Activated naive CD8-positive, alpha-beta T cell treated with anti-CD3 and anti-CD28 coated beads, Interleukin-2, amount 10 ng/mL, durations not matched to agents 7 days and 5 days (primary cell): ENCODE data around the gene MRPS21. TPM values are rescaled to one million over a fixed set of nuclear protein-coding genes. Genes with fewer than 3 reads are reported as not detected.
"Not testable (repeated sequence)": the region's sequence is repeated elsewhere in the genome, so short reads cannot be mapped to it uniquely, and the experiment has no call there.

Experiments used
- ATAC-seq: fragments of 150-1000 bp; cut with Tn5 transposase; one replicate; pipeline ENCODE4 v1.10.0; 2021; ENCODE audit warnings: low read depth, moderate library complexity
- POLR2A ChIA-PET: fragments of 350-600 bp; sonication (Branson Sonifier 250); formaldehyde crosslinking; loops from one replicate; lab custom pipeline; 2021; ENCODE audit warnings: antibody characterized with exemption; lab: Charles Lee
- DNase-seq: peaks from one replicate; pipeline ENCODE4 v3.0.0; 2021
- H3K27ac Mint-ChIP-seq: one replicate; pipeline ENCODE4 v1.8.0; 2022; ENCODE audit warnings: mild to moderate bottlenecking, mixed read lengths
- H3K27me3 Mint-ChIP-seq: one replicate; pipeline ENCODE4 v1.8.0; 2022; ENCODE audit warnings: mild to moderate bottlenecking, moderate library complexity, mixed read lengths
- H3K36me3 Mint-ChIP-seq: one replicate; pipeline ENCODE4 v1.8.0; 2021; ENCODE audit warnings: mild to moderate bottlenecking, mixed read lengths
- H3K4me1 Mint-ChIP-seq: one replicate; pipeline ENCODE4 v1.8.0; 2021; ENCODE audit warnings: mixed read lengths
- H3K4me3 Mint-ChIP-seq: one replicate; pipeline ENCODE4 v1.8.0; 2022; ENCODE audit warnings: mild to moderate bottlenecking, moderate library complexity, mixed read lengths
- H3K9me3 Mint-ChIP-seq: one replicate; pipeline ENCODE4 v1.8.0; 2021; ENCODE audit warnings: mixed read lengths
- total RNA-seq, 2 experiments: library from RNA; stranded (reverse); gene quantifications; one replicate each; pipeline ENCODE4 v1.2.3, GENCODE V29; 2021

Gene MRPS21
- total RNA-seq, 2 experiments from 2014 or later, result 73.3 to 75.9 TPM

DNA sequence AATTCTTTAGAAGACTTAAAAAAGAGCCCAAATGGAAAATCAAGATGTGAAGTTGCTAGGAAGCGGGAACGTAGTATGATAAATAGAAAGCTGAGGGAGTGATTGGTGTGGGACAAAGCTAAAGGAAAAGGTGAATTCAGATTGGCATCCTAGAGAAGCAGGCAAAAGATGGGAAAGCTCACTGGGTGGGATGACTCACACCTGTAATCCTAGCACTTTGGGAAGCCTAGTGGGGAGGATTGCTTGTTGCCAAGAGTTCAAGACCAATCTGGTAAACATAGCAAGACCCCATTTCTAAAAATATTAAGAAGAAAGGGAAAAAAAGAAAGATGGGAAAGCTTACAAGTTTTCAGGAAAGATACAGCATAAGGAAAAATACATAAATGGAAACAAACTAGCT is 1.8 kb downstream of the MRPS21 start:
- Mint-ChIP-seq H3K27ac (no peak overlapping the region), H3K4me3 (peak overlapping the region; percentile 1), H3K4me1 (peaks cover 26% of the 10 kb centered on the region), H3K36me3 (peaks cover 17% of the 10 kb centered on the region), H3K9me3 (no peaks in the 10 kb centered on the region), H3K27me3 (no peaks in the 10 kb centered on the region)
- no peak for ATAC-seq
- no peak for DNase-seq
- POLR2A ChIA-PET, result interaction anchor here (0.7 to 1.2 kb wide), 4 partner anchors 17 to 68 kb away, joined by 3 to 4 read pairs (median 4); partner anchors contain the start of genes APH1A, PRPF3 and RPRD2

DNA sequence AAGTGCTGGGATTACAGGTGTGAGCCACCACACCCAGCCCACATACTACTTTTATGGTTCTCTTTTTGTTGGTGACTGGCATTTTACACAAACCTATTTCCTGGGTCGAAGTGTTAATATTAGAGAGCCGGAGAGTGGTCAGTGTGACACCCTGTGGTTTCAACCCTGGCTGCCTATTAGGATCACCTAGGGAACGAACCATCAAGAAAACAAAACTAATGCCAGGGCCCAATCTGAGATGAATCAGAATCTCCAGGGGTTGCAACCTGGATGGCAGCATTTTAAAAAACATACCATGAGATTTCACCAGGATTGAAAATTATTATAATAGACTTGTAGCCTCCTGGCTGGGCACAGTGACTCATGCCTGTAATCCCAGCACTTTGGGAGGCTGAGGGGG is 6.1 kb downstream of the MRPS21 start:
- no peak for DNase-seq
- POLR2A ChIA-PET, result interaction anchor here (0.8 kb wide), 1 partner anchor 38 kb away, joined by 3 read pairs; no protein-coding TSS in a partner anchor
- H3K27ac Mint-ChIP-seq, result no peak overlapping the region

GRCh38 chr1:150302338-150302737 is 8.7 kb downstream of the MRPS21 start:
- Mint-ChIP-seq H3K4me1 (peaks cover 5% of the 10 kb centered on the region), H3K27ac (no peak overlapping the region), H3K9me3 (no peaks in the 10 kb centered on the region), H3K27me3 (no peaks in the 10 kb centered on the region), H3K36me3 (peaks cover 20% of the 10 kb centered on the region), H3K4me3 (no peak overlapping the region)
- POLR2A ChIA-PET, result interaction anchor here (0.5 kb wide), 1 partner anchor 162 kb away, joined by 3 read pairs; no protein-coding TSS in a partner anchor
- ATAC-seq, result no peak
- DNase-seq, result no peak

More for the DNA sequence above, 6.1 kb downstream of the MRPS21 start:
- ATAC-seq, result no peak
- Mint-ChIP-seq H3K9me3 (no peaks in the 10 kb centered on the region), H3K4me1 (peaks cover 18% of the 10 kb centered on the region), H3K4me3 (no peak overlapping the region), H3K36me3 (peaks cover 27% of the 10 kb centered on the region), H3K27me3 (no peaks in the 10 kb centered on the region)

DNA sequence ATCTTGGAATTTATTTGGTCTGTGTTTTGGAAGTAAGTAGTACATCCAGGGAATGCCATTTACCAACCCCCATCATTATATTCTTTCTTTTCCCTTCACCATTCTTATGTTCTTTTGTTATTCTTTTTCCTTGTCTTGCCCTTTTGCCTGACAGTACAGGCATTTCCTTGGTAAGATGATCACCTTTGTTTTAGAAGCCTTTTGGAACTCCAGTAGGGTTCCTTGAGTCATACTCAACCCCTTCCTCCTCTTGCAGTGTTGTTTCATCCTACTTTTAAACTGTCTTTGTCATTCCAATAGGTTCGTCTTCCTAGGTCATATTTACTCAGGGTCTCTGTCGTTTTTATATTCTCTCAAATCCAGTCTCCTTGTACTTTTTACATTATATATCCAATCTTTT is 9.2 kb downstream of the MRPS21 start:
- Mint-ChIP-seq H3K4me1 (peaks cover 5% of the 10 kb centered on the region), H3K27ac (no peak overlapping the region), H3K36me3 (peaks cover 21% of the 10 kb centered on the region), H3K27me3 (no peaks in the 10 kb centered on the region), H3K9me3 (no peaks in the 10 kb centered on the region), H3K4me3 (no peak overlapping the region)
- no peak for DNase-seq
- ATAC-seq, result no peak
- POLR2A ChIA-PET, result no interaction called here

GRCh38 chr1:150308585-150308984 is 14.9 kb downstream of the MRPS21 start:
- H3K4me3 Mint-ChIP-seq, ATAC-seq, H3K4me1 Mint-ChIP-seq, H3K27ac Mint-ChIP-seq, DNase-seq, H3K27me3 Mint-ChIP-seq, H3K9me3 Mint-ChIP-seq: not testable (repeated sequence)
- peaks cover 15% of the 10 kb centered on the region for H3K36me3 Mint-ChIP-seq
- POLR2A ChIA-PET, result interaction anchor here (0.7 kb wide), 1 partner anchor 49 kb away, joined by 3 read pairs; no protein-coding TSS in a partner anchor

- POLR2A ChIA-PET, result no interaction called here
- Mint-ChIP-seq H3K4me1 (peaks cover 2% of the 10 kb centered on the region), H3K4me3 (no peak overlapping the region), H3K36me3 (peaks cover 15% of the 10 kb centered on the region), H3K27ac (no peak overlapping the region), H3K9me3 (no peaks in the 10 kb centered on the region), H3K27me3 (no peaks in the 10 kb centered on the region)
- no peak for ATAC-seq
- no peak for DNase-seq
These were observed 16.3 kb downstream of the MRPS21 start for GRCh38 chr1:150309758-150310508.

GRCh38 chr1:150311762-150312161 is 18.1 kb downstream of the MRPS21 start:
- H3K27ac Mint-ChIP-seq, result no peak overlapping the region
- POLR2A ChIA-PET, result interaction anchor here (0.8 kb wide), 1 partner anchor 16 kb away, joined by 4 read pairs; no protein-coding TSS in a partner anchor
- no peaks in the 10 kb centered on the region for H3K27me3 Mint-ChIP-seq
- H3K4me3 Mint-ChIP-seq, result no peak overlapping the region
- ATAC-seq (no peak), DNase-seq (no peak)
- H3K36me3 Mint-ChIP-seq, result peaks cover 14% of the 10 kb centered on the region
- no peaks in the 10 kb centered on the region for H3K9me3 Mint-ChIP-seq
- H3K4me1 Mint-ChIP-seq, result peaks cover 2% of the 10 kb centered on the region

- H3K36me3 Mint-ChIP-seq, POLR2A ChIA-PET, H3K27me3 Mint-ChIP-seq, H3K9me3 Mint-ChIP-seq, DNase-seq, H3K4me1 Mint-ChIP-seq, H3K4me3 Mint-ChIP-seq, H3K27ac Mint-ChIP-seq, ATAC-seq: not testable (repeated sequence)
These were observed 21.0 kb downstream of the MRPS21 start for GRCh38 chr1:150314691-150315090.

DNA sequence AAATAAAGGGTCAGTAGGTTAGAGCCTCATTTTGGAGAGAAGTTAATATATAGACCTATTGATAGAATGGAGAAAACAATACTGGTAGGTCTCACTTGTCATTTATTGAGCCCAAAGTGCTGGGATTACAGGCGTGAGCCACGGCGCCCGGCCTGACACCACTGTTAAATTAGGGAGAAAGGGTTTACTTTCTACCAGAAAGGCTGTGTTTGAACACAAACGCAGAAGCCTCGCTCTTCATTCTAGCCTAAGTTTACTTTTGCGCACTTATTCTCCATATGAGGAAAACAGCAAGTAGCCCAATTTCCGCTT is 27.0 kb downstream of the MRPS21 start:
- peak overlapping the region; percentile 99 for H3K27ac Mint-ChIP-seq
- ATAC-seq (no peak), DNase-seq (no peak)
- peaks cover 9% of the 10 kb centered on the region for H3K36me3 Mint-ChIP-seq
- no peaks in the 10 kb centered on the region for H3K9me3 Mint-ChIP-seq
- POLR2A ChIA-PET, result interaction anchor here (0.5 to 2.5 kb wide), 5 partner anchors 13 to 90 kb away, joined by 3 to 11 read pairs (median 4); partner anchors contain the start of gene RPRD2
- H3K27me3 Mint-ChIP-seq, result no peaks in the 10 kb centered on the region
- peak overlapping the region; percentile 98 for H3K4me3 Mint-ChIP-seq
- H3K4me1 Mint-ChIP-seq, result peaks cover 18% of the 10 kb centered on the region

GRCh38 chr1:150321826-150322166 is 28.1 kb downstream of the MRPS21 start:
- Mint-ChIP-seq H3K4me1 (peaks cover 23% of the 10 kb centered on the region), H3K36me3 (peaks cover 13% of the 10 kb centered on the region), H3K9me3 (no peaks in the 10 kb centered on the region), H3K4me3 (peak overlapping the region; percentile 98), H3K27ac (peak overlapping the region; percentile 99), H3K27me3 (no peaks in the 10 kb centered on the region)
- POLR2A ChIA-PET, result interaction anchor here (0.6 to 2.5 kb wide), 4 partner anchors 12 to 332 kb away, joined by 3 to 11 read pairs (median 4); partner anchors contain the start of gene RPRD2
- DNase-seq (no peak), ATAC-seq (no peak)

GRCh38 chr1:150322310-150322709 is 28.6 kb downstream of the MRPS21 start:
- peaks cover 23% of the 10 kb centered on the region for H3K4me1 Mint-ChIP-seq
- ATAC-seq (no peak), DNase-seq (no peak)
- H3K36me3 Mint-ChIP-seq, result peaks cover 13% of the 10 kb centered on the region
- H3K27ac Mint-ChIP-seq, result peak overlapping the region; percentile 99
- POLR2A ChIA-PET, result interaction anchor here (0.6 to 2.5 kb wide), 3 partner anchors 14 to 331 kb away, joined by 3 to 11 read pairs (median 3); partner anchors contain the start of gene RPRD2
- peak overlapping the region; percentile 98 for H3K4me3 Mint-ChIP-seq
- H3K27me3 Mint-ChIP-seq, result no peaks in the 10 kb centered on the region
- no peaks in the 10 kb centered on the region for H3K9me3 Mint-ChIP-seq

DNA sequence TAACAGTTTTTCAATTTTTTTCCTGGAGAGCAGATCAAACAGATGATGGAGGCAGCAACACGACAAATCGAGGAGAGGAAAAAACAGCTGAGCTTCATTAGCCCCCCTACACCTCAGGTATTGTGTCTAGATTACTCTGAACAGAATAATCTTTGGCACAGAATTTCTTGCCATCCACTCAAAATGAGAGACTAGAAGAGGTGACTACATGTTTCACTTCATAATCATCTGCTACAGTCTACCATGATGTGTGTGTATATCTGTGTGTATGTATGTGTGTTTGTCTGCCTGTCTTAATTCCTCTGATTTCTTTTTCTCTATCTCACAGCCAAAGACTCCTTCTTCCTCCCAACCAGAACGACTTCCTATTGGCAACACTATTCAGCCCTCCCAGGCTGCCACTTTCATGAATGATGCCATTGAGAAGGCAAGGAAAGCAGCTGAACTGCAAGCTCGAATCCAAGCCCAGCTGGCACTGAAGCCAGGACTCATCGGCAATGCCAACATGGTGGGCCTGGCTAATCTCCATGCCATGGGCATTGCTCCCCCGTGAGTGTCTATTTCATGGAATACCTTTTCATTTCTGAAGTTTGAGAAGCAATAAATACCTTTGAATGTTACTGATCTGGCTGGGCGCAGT is 39.1 kb downstream of the MRPS21 start:
- Mint-ChIP-seq H3K4me1 (peaks cover 5% of the 10 kb centered on the region), H3K36me3 (peaks cover 36% of the 10 kb centered on the region), H3K27me3 (no peaks in the 10 kb centered on the region), H3K4me3 (no peak overlapping the region), H3K9me3 (no peaks in the 10 kb centered on the region), H3K27ac (peak overlapping the region; percentile 43)
- ATAC-seq, result no peak
- POLR2A ChIA-PET, result interaction anchor here (1.6 kb wide), 1 partner anchor 12 kb away, joined by 5 read pairs; the partner anchor contains the start of gene PRPF3
- no peak for DNase-seq

DNA sequence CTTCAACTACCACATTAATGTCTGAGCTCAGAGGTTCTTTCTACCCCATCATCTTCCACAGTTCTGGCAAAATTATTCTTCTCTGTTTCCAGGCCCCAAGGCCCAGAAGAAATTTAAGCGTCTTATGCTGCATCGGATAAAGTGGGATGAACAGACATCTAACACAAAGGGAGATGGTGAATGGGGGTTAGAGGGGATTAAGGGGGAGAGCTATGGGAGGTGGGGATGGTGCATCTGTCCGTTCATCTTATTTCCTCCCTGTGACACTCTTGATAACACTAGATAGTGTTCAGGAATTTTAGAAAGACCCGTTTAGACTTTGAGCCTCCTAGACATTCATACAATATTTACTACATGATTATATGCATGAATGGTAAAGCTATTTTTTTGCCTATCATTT is 52.7 kb downstream of the MRPS21 start:
- POLR2A ChIA-PET, result interaction anchor here (0.6 kb wide), 1 partner anchor 431 kb away, joined by 3 read pairs; no protein-coding TSS in a partner anchor
- Mint-ChIP-seq H3K27me3 (no peaks in the 10 kb centered on the region), H3K4me3 (no peak overlapping the region), H3K36me3 (peaks cover 40% of the 10 kb centered on the region), H3K27ac (no peak overlapping the region), H3K4me1 (no peaks in the 10 kb centered on the region), H3K9me3 (no peaks in the 10 kb centered on the region)
- ATAC-seq (no peak), DNase-seq (no peak)
